OCI-LY7 (cell line): ENCODE data around the gene PCID2. TPM values are rescaled to one million over a fixed set of nuclear protein-coding genes. Genes with fewer than 3 reads are reported as not detected.

Experiments
- BruUV-seq: library from RNA; stranded (reverse); fragments of 400-500 nt; replicated peaks from 2 replicates; lab custom pipeline; 2021; lab: Mats Ljungman, UMichigan
- CTCF ChIA-PET: fragments of 300-600 bp; sonication (Branson Sonifier 250); formaldehyde crosslinking; loops from one replicate; lab custom pipeline; 2022; ENCODE audit warnings: antibody characterized with exemption; ENCODE audit not compliant: unreplicated experiment; lab: Charles Lee
- POLR2A ChIA-PET: fragments of 300-600 bp; sonication (Branson Sonifier 250); formaldehyde crosslinking; loops from one replicate; lab custom pipeline; 2022; ENCODE audit warnings: antibody characterized with exemption; lab: Charles Lee
- DNase-seq: peaks from one replicate; pipeline ENCODE4 v3.0.0-alpha.2; 2015; ENCODE audit warnings: low spot score
- H2AFZ ChIP-seq: fragments of 200-600 bp; sonication (generic), shearing (Covaris generic); 2 replicates; pipeline ENCODE4 v1.6.1; 2014; ENCODE audit warnings: mild to moderate bottlenecking, antibody characterized with exemption, low read length, moderate library complexity
- H3K27ac ChIP-seq: fragments of 200-600 bp; sonication (generic); 2 replicates; pipeline ENCODE4 v1.5.1; 2014; ENCODE audit warnings: mixed run types, low read depth, mild to moderate bottlenecking, moderate library complexity, low read length, inconsistent platforms; ENCODE audit not compliant: poor library complexity, severe bottlenecking
- H3K36me3 ChIP-seq: fragments of 200-600 bp; sonication (generic); 2 replicates; pipeline ENCODE4 v1.6.1; 2014; ENCODE audit warnings: mild to moderate bottlenecking, antibody characterized with exemption, low read length, moderate library complexity, mixed read lengths; ENCODE audit not compliant: insufficient read depth
- H3K4me1 ChIP-seq: fragments of 200-600 bp; sonication (generic); 2 replicates; pipeline ENCODE4 v1.5.1; 2014; ENCODE audit warnings: mild to moderate bottlenecking, low read length; ENCODE audit not compliant: insufficient read depth, poor library complexity, severe bottlenecking
- H3K4me2 ChIP-seq: fragments of 200-600 bp; sonication (generic); 2 replicates; pipeline ENCODE4 v1.6.1; 2014; ENCODE audit warnings: mild to moderate bottlenecking, low read length
- H3K4me3 ChIP-seq: fragments of 200-600 bp; sonication (generic); 2 replicates; pipeline ENCODE4 v1.5.1; 2014; ENCODE audit warnings: mild to moderate bottlenecking, low read depth, low read length; ENCODE audit not compliant: poor library complexity, severe bottlenecking
- H3K79me2 ChIP-seq: fragments of 200-600 bp; sonication (generic); 2 replicates; pipeline ENCODE4 v1.6.1; 2016; ENCODE audit warnings: low read depth, mild to moderate bottlenecking, low read length, moderate library complexity, mixed read lengths; ENCODE audit not compliant: insufficient read depth
- H3K9me2 ChIP-seq: fragments of 200-600 bp; sonication (generic); 2 replicates; pipeline ENCODE4 v1.6.1; 2016; ENCODE audit warnings: mild to moderate bottlenecking, low read length, mixed read lengths; ENCODE audit not compliant: insufficient read depth
- H3K9me3 ChIP-seq: fragments of 200-600 bp; sonication (generic); 2 replicates; pipeline ENCODE4 v1.6.1; 2014; ENCODE audit warnings: mild to moderate bottlenecking, mixed run types, low read length, mixed read lengths
- H4K20me1 ChIP-seq: fragments of 200-600 bp; sonication (generic); 2 replicates; pipeline ENCODE4 v1.6.1; 2014; ENCODE audit warnings: mild to moderate bottlenecking, antibody characterized with exemption, low read length, moderate library complexity, mixed read lengths; ENCODE audit not compliant: insufficient read depth
- CTCF ChIP-seq: fragments of 200-600 bp; sonication (generic); conservative IDR thresholded peaks from 2 replicates; pipeline ENCODE4 v1.5.1; 2014; ENCODE audit warnings: mild to moderate bottlenecking, antibody characterized with exemption, low read length, moderate library complexity, mixed read lengths
- EZH2phosphoT487 ChIP-seq: fragments of 200-600 bp; sonication (generic); IDR thresholded peaks from 2 replicates; pipeline ENCODE4 v1.6.1; 2018; ENCODE audit warnings: low read depth, borderline replicate concordance, mild to moderate bottlenecking, mixed run types, antibody characterized with exemption, low read length, moderate library complexity, mixed read lengths
- intact Hi-C: fragments of 100-400 bp; cut with micrococcal nuclease; formaldehyde crosslinking; loops from one replicate; pipeline ENCODE4 v1.10.0; 2022; ENCODE audit not compliant: unreplicated experiment
- total RNA-seq, 2 experiments: library from RNA; depleted of rRNA in 1 of 2; stranded (reverse); fragments of >200 nt in 1 of 2; shearing (Covaris generic) in 1 of 2; gene quantifications; 2 replicates each; pipeline ENCODE4 v1.2.3, GENCODE V29; 2014 to 2022

The PCID2 gene
- total RNA-seq, 2 experiments from 2014 or later = 30.2 to 41.9 TPM

- H4K20me1 ChIP-seq = no peaks in the 10 kb centered on the region
- H3K4me3 ChIP-seq = no peak overlapping the region
- H3K9me2 ChIP-seq = no peaks in the 10 kb centered on the region
- BruUV-seq = no TSS peak
- no peaks in the 10 kb centered on the region for H3K9me3 ChIP-seq
- no peak overlapping the region for H3K4me2 ChIP-seq
- H2AFZ ChIP-seq = no peak overlapping the region
- POLR2A ChIA-PET = no interaction called here
- no peak overlapping the region for H3K27ac ChIP-seq
- TF ChIP-seq EZH2phosphoT487 (no peak), CTCF (no peak)
- H3K36me3 ChIP-seq = no peaks in the 10 kb centered on the region
- CTCF ChIA-PET = no interaction called here
- H3K4me1 ChIP-seq = peaks cover 3% of the 10 kb centered on the region
- intact Hi-C loops = no loop called here
- no peak for DNase-seq
- no peaks in the 10 kb centered on the region for H3K79me2 ChIP-seq
Observed at GRCh38 chr13:113148940-113149503, 59.4 kb downstream of the PCID2 start.

GRCh38 chr13:113148407-113148806, 60.1 kb downstream of the PCID2 start:
- Histone ChIP-seq H3K9me3 (no peaks in the 10 kb centered on the region), H3K27ac (no peak overlapping the region), H4K20me1 (no peaks in the 10 kb centered on the region), H3K4me2 (no peak overlapping the region), H3K79me2 (no peaks in the 10 kb centered on the region), H3K36me3 (no peaks in the 10 kb centered on the region), H3K9me2 (no peaks in the 10 kb centered on the region), H3K4me3 (no peak overlapping the region), H2AFZ (no peak overlapping the region), H3K4me1 (peaks cover under 1% of the 10 kb centered on the region)
- intact Hi-C loops = no loop called here
- TF ChIP-seq CTCF (no peak), EZH2phosphoT487 (no peak)
- POLR2A ChIA-PET = no interaction called here
- BruUV-seq = no TSS peak
- no peak for DNase-seq
- CTCF ChIA-PET = no interaction called here

GRCh38 chr13:113147206-113147605, 61.3 kb downstream of the PCID2 start:
- no TSS peak for BruUV-seq
- H3K4me3 ChIP-seq = no peak overlapping the region
- DNase-seq = no peak
- ChIA-PET POLR2A (no interaction called here), CTCF (no interaction called here)
- H3K79me2 ChIP-seq = no peaks in the 10 kb centered on the region
- intact Hi-C loops = no loop called here
- no peaks in the 10 kb centered on the region for H3K4me1 ChIP-seq
- H3K9me2 ChIP-seq = no peaks in the 10 kb centered on the region
- H3K36me3 ChIP-seq = no peaks in the 10 kb centered on the region
- no peaks in the 10 kb centered on the region for H4K20me1 ChIP-seq
- H3K27ac ChIP-seq = no peak overlapping the region
- TF ChIP-seq CTCF (no peak), EZH2phosphoT487 (no peak)
- H2AFZ ChIP-seq = no peak overlapping the region
- no peaks in the 10 kb centered on the region for H3K9me3 ChIP-seq
- H3K4me2 ChIP-seq = no peak overlapping the region
